BLaER1 treated with 17β-estradiol and CSF1 and Interleukin-3, amounts not matched to agents 10 nM and 100 nM (cell line): Measurements from ENCODE around the gene IWS1.
"Not testable (repeated sequence)": the region's sequence is repeated elsewhere in the genome, so short reads cannot be mapped to it uniquely, and the experiment has no call there.

Experiments
- H3K27ac ChIP-seq, 11 experiments: shearing (Covaris generic); formaldehyde crosslinking; 2 replicates each; pipeline ENCODE4 v1.8.1; 2022
- H3K27me3 ChIP-seq, 11 experiments: shearing (Covaris generic); formaldehyde crosslinking; 2 replicates each; pipeline ENCODE4 v1.8.1; 2022
- H3K36me3 ChIP-seq, 11 experiments: shearing (Covaris generic); formaldehyde crosslinking; 2 replicates each; pipeline ENCODE4 v1.8.1; 2022
- H3K4me1 ChIP-seq, 10 experiments: shearing (Covaris generic); formaldehyde crosslinking; 2 replicates each; pipeline ENCODE4 v1.8.1; 2022
- H3K4me2 ChIP-seq, 11 experiments: shearing (Covaris generic); formaldehyde crosslinking; 2 replicates each; pipeline ENCODE4 v1.8.1; 2022
- H3K4me3 ChIP-seq, 10 experiments: shearing (Covaris generic); formaldehyde crosslinking; 2 replicates each; pipeline ENCODE4 v1.8.1; 2022
- H3K9ac ChIP-seq, 11 experiments: shearing (Covaris generic); formaldehyde crosslinking; 2 replicates each; pipeline ENCODE4 v1.8.1; 2022
- H3K9me3 ChIP-seq, 11 experiments: shearing (Covaris generic); formaldehyde crosslinking; replicated peaks in 1 of 11; 2 replicates each; pipeline ENCODE4 v1.8.1; 2022
- H4K20me1 ChIP-seq, 11 experiments: shearing (Covaris generic); formaldehyde crosslinking; 2 replicates each; pipeline ENCODE4 v1.8.1; 2022
- Cebpa-rat ChIP-seq, 11 experiments: shearing (Covaris generic); IDR thresholded peaks; 2 replicates each; pipeline ENCODE4 v1.8.1; 2022

The IWS1 gene

DNA sequence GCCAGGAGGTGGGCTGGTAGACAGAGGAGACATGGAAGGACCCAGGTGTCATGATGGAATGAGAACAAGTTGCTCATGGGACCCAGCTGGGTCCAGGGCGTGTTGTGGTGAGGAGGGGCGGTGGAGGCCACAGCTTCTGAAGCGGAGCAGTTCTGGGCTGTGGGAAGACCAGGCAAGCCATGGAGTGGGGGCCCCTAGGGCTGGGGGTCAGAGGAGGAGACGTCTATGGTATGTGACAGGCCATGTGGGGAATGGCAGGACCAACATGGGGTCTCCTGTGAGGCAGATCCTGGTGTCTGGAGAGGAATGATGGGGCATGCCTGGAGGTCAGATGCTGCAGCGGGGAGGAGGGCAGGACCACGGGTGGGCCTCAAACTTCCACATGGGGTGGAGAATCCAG lies 26.0 kb upstream of the IWS1 start:
- Histone ChIP-seq H3K4me1 (no peaks in the 10 kb centered on the region), H3K4me3 (no peak overlapping the region), H3K27ac (no peak overlapping the region), H3K9me3 (peaks cover 0 to 16% (median 10%) of the 10 kb centered on the region in 11 experiments; a peak in 10 of 22 replicates), H3K9ac (no peak overlapping the region), H3K4me2 (no peak overlapping the region), H3K36me3 (no peaks in the 10 kb centered on the region), H3K27me3 (no peaks in the 10 kb centered on the region), H4K20me1 (no peaks in the 10 kb centered on the region)
- no peak for TF ChIP-seq Cebpa-rat (IDR thresholded peaks at IDR 0.05)

DNA sequence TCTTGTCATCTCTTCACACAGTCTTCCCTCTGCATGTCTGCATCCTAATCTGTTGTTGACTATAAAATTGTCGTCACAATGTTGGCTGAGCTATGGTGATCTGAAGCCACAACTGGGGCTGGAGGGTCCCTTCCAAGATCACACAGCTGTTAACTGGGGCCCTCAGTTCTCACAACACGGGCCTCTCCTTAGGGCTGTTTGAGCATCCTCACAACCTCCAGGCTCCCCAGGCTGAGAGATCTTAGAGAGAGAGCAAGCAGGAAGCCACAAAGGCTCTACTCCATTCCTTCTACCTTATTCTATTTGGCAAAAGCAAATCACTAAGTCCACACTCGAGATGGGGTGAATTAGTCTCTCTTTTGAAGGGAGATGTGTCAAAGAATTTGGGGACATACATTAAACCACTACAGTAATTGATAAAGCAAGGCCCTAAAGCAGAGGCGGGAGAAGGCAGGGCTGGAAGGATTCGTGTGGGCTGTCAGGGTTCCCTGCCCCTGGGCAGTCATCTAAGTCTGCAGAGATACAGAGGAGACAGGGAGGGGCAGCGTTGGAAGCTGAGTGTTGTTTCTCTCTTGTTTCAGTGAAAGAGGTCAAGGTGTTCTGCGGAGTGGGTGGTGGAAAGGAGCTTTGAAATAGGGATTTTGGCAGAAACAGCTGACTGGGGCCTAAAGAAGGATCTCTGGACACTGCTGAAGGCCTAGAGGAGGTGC lies 25.1 kb upstream of the IWS1 start:
- Histone ChIP-seq H4K20me1 (no peaks in the 10 kb centered on the region), H3K36me3 (no peaks in the 10 kb centered on the region), H3K27ac (no peak overlapping the region), H3K9me3 (peaks cover 0 to 7% (median 2%) of the 10 kb centered on the region in 11 experiments; a peak in 6 of 22 replicates), H3K4me1 (no peaks in the 10 kb centered on the region), H3K4me2 (no peak overlapping the region), H3K27me3 (no peaks in the 10 kb centered on the region), H3K9ac (no peak overlapping the region), H3K4me3 (no peak overlapping the region)
- no peak for TF ChIP-seq Cebpa-rat (IDR thresholded peaks at IDR 0.05)

DNA sequence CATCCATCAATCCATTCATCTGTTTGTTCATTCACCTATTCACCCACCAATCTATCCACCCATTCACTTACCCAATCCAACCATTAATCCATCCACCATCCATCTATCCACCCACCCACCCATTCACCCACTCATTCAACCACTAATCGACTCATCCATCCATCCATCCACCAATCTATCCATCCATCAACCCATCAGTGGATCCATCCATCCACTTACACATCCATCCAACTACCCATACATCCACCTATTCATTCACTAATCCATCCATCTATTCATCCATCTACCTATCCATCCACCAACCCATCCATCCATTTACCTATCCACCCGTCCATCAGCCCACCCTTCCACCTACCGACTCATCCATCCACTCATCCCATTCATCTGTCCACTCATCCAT lies 20.5 kb upstream of the IWS1 start:
- no peak overlapping the region for H3K27ac ChIP-seq

DNA sequence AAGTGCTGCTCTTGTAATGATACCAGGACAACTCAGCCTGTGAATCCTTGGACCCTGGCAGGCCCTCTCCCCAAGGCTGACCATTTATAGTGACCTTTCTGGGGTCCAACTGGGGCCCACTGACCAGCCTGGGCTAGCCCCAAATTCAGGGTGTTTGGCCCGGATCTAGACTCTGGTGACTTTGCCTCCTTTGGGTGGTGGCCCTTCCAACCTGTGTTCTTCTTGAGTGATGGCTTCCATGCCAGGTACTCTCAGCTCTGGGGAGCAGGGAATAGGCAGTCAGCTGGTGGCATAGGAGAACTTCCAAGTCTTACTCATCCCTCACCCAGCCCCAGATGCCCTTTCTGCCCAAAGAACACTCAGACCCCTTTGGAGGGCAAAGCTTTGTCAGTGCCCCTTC lies 19.5 kb upstream of the IWS1 start:
- Histone ChIP-seq H3K4me1 (no peaks in the 10 kb centered on the region), H3K4me3 (no peak overlapping the region), H3K9ac (no peak overlapping the region), H3K4me2 (no peak overlapping the region), H3K27me3 (no peaks in the 10 kb centered on the region), H3K36me3 (no peaks in the 10 kb centered on the region), H3K9me3 (peaks cover 0 to 7% (median 0%) of the 10 kb centered on the region in 11 experiments; a peak in 4 of 22 replicates), H4K20me1 (no peaks in the 10 kb centered on the region), H3K27ac (no peak overlapping the region)
- TF ChIP-seq Cebpa-rat (IDR thresholded peaks at IDR 0.05), result no peak

More for the DNA sequence above, 20.5 kb upstream of the IWS1 start:
- H3K4me2 ChIP-seq, result no peak overlapping the region
- no peak overlapping the region for H3K4me3 ChIP-seq
- H3K36me3 ChIP-seq, result no peaks in the 10 kb centered on the region
- H3K27me3 ChIP-seq, result no peaks in the 10 kb centered on the region
- TF ChIP-seq Cebpa-rat (IDR thresholded peaks at IDR 0.05), result no peak
- H4K20me1 ChIP-seq, result no peaks in the 10 kb centered on the region
- H3K9ac ChIP-seq, result no peak overlapping the region
- H3K9me3 ChIP-seq, result peaks cover 0 to 7% (median 0%) of the 10 kb centered on the region in 11 experiments; a peak in 4 of 22 replicates
- H3K4me1 ChIP-seq, result no peaks in the 10 kb centered on the region

DNA sequence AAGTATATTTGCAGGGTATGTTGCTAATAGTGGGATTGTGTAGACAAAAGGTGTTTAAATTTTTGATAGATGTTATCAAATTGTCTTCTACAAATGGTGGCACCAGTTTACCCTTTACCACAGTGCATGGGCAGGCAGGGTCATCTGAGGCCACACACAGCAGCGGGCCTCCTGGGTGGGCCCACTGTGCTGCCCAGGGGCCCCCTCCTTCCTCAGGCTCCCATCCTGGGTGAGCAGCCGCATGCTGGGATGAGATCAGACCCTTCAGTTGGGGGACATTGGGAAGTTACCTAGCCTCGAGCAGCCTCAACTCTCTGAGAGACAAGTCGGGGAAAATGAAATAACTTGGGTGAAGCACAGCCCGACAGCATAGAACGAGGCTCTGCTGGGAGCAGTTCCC lies 18.9 kb upstream of the IWS1 start:
- Histone ChIP-seq H3K4me3 (no peak overlapping the region), H3K27me3 (no peaks in the 10 kb centered on the region), H4K20me1 (no peaks in the 10 kb centered on the region), H3K9ac (no peak overlapping the region), H3K4me1 (no peaks in the 10 kb centered on the region), H3K27ac (no peak overlapping the region), H3K36me3 (no peaks in the 10 kb centered on the region), H3K4me2 (no peak overlapping the region), H3K9me3 (peaks cover 0 to 7% (median 0%) of the 10 kb centered on the region in 11 experiments; a peak in 4 of 22 replicates)
- no peak for TF ChIP-seq Cebpa-rat (IDR thresholded peaks at IDR 0.05)

DNA sequence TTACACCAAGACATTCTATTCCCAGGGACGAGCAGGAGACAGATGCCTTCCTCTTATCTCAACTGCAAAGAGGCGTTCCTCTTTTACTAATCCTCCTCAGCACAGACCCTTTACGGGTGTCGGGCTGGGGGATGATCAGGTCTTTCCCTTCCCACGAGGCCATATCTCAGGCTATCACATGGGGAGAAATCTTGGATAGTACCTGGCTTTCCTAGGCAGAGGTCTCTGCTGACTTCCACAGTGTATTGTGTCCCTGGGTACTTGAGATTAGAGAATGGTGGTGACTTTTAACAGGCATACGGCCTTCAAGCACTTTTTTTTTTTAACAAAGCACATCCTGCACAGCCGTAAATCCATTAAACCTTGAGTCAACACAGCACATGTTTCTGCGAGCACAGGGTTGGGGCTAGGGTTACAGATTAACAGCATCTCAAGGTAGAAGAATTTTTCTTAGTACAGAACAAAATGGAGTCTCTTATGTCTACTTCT lies 16.8 kb upstream of the IWS1 start:
- H3K27me3 ChIP-seq, H3K36me3 ChIP-seq, H3K4me3 ChIP-seq, H3K27ac ChIP-seq, H3K9me3 ChIP-seq, H3K9ac ChIP-seq, H4K20me1 ChIP-seq, H3K4me2 ChIP-seq, H3K4me1 ChIP-seq: not testable (repeated sequence)

DNA sequence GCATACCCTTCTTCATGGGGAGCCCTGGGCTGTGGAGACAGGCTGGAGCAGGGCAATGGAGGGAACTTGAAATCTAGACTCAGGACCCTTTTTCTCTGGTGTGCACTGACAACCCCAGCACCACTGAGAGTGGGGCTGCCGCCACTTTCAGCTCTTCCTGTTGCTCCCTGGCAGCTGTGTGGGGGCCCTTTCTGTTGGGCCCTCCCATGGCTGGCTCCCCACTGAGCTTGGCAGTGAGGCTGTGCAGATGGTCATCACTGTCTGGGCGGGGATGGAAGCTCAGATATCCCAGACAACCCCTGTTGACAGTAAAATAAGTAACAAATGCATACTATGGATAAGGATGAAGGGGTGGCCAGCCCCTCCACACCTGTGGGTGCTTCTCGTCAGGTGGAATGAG lies 15.9 kb upstream of the IWS1 start:
- no peak overlapping the region for H3K4me2 ChIP-seq
- peaks cover 0 to 7% (median 0%) of the 10 kb centered on the region in 11 experiments; a peak in 4 of 22 replicates for H3K9me3 ChIP-seq
- no peaks in the 10 kb centered on the region for H3K36me3 ChIP-seq
- no peak overlapping the region for H3K27ac ChIP-seq
- H3K4me1 ChIP-seq, result no peaks in the 10 kb centered on the region
- no peaks in the 10 kb centered on the region for H4K20me1 ChIP-seq
- no peak overlapping the region for H3K9ac ChIP-seq
- no peak for TF ChIP-seq Cebpa-rat (IDR thresholded peaks at IDR 0.05)
- no peaks in the 10 kb centered on the region for H3K27me3 ChIP-seq
- no peak overlapping the region for H3K4me3 ChIP-seq

DNA sequence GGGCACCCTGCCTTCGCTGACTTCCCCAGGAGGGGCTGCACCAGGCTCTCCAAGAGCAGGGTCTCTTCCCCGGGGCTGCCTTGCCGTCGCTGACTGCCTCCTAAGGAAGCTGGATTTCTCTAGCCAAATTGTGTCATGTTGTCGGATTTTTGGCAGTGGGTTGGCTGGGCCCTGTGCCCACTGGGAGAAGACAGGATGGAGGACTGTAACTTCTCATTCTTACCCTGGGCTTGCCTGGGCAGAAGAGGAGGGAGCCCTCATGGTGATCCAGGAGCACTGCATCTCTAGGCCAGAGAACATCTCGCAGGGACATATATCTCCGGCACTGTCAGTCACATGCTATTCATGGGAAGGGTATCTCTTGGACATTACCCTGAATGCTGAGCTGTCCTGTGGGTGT lies 15.5 kb upstream of the IWS1 start:
- H3K27ac ChIP-seq, result no peak overlapping the region
- no peak overlapping the region for H3K4me2 ChIP-seq
- TF ChIP-seq Cebpa-rat (IDR thresholded peaks at IDR 0.05), result no peak
- peaks cover 0 to 7% (median 0%) of the 10 kb centered on the region in 11 experiments; a peak in 4 of 22 replicates for H3K9me3 ChIP-seq
- H4K20me1 ChIP-seq, result no peaks in the 10 kb centered on the region
- H3K4me1 ChIP-seq, result no peaks in the 10 kb centered on the region
- no peak overlapping the region for H3K9ac ChIP-seq
- no peak overlapping the region for H3K4me3 ChIP-seq
- H3K27me3 ChIP-seq, result no peaks in the 10 kb centered on the region
- H3K36me3 ChIP-seq, result no peaks in the 10 kb centered on the region

DNA sequence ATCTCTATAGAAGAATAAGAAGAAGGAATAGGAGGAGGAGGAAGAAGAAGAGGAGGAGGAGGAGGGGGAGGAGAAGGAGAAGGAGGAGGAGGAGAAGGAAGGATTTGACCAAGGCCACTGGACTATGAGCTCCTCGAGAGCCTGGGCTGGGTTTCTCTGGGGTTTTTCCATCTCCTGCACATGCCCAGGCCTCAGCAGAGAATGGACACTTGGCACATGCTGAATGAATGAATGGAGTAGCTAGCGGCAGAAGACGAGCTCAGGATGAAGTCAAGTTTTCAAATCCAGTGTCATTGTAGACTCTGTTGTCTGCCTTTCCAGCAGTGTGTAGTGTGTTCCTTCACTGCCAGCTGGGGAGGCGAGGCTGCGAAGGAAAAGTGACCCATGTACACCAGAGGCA lies 11.4 kb upstream of the IWS1 start:
- TF ChIP-seq Cebpa-rat (IDR thresholded peaks at IDR 0.05), result no peak
- no peaks in the 10 kb centered on the region for H3K36me3 ChIP-seq
- no peaks in the 10 kb centered on the region for H3K4me1 ChIP-seq
- no peak overlapping the region for H3K9ac ChIP-seq
- no peaks in the 10 kb centered on the region for H3K9me3 ChIP-seq
- H3K4me3 ChIP-seq, result no peak overlapping the region
- no peak overlapping the region for H3K4me2 ChIP-seq
- H4K20me1 ChIP-seq, result no peaks in the 10 kb centered on the region
- no peaks in the 10 kb centered on the region for H3K27me3 ChIP-seq
- H3K27ac ChIP-seq, result no peak overlapping the region
